Inferior parietal cortex (tissue), 1 donor: ENCODE measurements around the gene TMEM174.

Experiments
- DNase-seq: peaks from one replicate; pipeline ENCODE4 v3.0.0-alpha.2; 2016; ENCODE audit errors: extremely low spot score

TMEM174 gene

DNA sequence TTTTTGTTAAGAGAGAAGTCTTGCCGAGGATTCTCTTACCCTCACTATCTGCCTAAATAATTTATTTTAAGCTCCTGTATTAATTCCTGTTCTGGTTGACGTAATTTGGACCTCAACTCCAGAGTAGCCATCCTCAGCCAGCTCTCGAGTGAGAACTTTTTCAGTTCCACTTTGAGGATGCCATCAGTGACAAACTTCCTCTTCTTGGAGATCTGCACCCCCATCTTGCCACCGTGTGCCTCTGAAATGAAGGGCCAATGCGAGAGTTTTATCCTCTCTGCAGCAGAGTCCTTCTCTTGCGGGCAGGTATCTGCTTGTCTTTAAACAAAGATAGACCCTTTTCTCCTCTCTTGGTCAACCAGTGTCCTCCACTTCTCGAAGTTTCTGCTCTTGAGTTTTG, 19.5 kb upstream of the TMEM174 start:
- no peak for DNase-seq

GRCh38 chr5:73154208-73155006, 18.6 kb upstream of the TMEM174 start:
- no peak for DNase-seq

- no peak for DNase-seq
Observed at GRCh38 chr5:73155271-73156222, 17.4 kb upstream of the TMEM174 start.

DNA sequence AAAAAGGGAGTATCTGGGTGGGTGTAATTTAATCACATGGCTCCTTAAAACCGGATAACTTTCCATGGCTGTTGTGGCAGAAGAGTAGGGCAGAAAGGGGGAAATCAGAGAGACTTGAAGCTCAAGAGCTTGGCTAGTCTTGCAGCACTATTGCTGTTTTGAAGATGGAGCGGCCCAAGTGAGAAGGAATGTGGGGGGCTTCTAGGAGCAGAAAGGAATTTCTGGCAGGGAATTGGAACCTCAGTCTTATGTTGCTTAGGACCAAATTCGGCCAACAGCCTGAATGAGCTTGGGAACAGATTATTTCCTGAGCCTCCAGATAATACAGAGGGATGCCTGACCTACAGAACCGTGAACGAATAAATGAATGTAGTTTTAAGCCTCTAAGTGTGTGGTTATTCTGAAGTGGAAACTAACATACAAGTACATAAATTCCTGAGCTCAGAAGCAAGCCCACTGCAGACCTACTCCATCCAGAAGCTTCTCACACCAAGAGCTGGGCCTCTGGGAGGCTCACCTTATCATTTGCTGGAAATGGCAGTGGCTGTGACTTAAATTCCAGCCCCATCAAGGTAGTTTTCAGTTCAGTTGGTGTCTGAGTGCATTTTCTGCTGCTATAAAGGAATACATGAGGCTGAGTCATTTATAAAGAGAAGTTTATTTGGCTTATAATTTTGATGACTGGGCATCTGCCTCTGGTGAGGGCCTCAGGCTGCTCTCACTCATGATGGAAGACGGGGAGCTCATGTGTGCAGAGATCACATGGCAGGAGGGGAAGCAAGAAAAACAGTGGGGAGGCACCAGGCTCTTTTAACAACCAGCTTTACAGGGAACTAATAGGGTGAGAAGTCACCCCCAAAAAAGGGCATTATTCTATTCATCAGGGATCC, 15.3 kb upstream of the TMEM174 start:
- DNase-seq: no peak

DNA sequence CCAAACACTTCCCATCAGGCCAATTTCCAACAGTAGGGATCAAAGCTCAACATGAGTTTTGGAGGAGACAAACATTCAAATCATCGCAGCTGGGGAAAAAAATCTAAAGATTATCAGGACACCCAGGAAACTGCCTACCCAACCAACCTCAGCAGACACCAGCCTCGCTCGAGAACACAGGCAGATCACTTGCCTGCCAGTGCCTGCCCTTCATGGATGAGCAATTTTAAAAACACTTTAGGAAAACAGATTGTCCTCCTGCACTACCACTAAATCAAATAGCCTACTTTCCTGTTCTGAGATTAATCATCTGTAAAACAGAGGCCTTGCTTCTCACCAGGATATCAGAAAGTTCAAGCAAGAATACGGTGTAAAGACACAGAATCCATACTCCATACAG, 14.7 kb upstream of the TMEM174 start:
- no peak for DNase-seq

DNA sequence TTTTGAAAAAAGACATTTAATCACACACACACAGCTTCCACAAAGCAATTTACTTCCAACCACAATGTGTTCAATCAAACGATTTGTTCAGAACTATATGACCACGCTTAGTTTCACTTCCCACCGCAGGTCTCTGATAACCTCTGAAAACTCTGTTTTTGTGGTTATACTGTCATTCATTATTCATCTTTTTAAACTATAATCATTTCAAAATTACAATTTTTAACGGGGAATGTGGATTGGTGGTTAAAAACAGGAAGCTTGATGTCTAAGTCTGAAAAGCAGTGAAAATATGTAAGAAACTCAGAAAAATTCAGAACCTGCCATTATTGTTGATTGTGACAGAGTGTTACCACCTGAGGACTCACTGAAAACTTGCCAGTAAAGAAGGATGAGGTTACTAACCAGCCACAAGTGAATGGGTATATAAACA, 12.7 kb upstream of the TMEM174 start:
- no peak for DNase-seq

GRCh38 chr5:73170522-73170921, 2.5 kb upstream of the TMEM174 start:
- DNase-seq: peak; percentile 22

DNA sequence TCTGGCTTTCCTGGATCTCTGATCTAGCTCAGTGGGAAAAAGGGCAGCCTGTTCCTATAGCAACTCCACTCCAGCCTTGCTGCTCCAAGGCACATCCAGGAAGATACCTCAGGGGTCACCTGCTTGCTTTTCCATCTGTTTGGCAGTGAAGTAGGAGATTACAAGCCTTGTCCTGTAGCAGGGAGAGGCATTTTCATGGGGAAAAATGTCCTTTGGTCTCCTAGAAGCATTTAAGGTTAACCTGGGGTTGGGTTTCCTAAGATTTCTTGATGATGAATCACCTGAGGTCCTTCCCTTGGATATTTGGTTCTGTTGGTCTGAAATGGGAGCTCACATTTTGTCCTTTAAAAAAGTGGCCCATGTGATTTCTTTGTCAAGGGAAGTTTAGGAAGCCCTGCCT, 1.5 kb upstream of the TMEM174 start:
- no peak for DNase-seq

GRCh38 chr5:73174100-73174815, 1.3 kb downstream of the TMEM174 start:
- DNase-seq: no peak

DNA sequence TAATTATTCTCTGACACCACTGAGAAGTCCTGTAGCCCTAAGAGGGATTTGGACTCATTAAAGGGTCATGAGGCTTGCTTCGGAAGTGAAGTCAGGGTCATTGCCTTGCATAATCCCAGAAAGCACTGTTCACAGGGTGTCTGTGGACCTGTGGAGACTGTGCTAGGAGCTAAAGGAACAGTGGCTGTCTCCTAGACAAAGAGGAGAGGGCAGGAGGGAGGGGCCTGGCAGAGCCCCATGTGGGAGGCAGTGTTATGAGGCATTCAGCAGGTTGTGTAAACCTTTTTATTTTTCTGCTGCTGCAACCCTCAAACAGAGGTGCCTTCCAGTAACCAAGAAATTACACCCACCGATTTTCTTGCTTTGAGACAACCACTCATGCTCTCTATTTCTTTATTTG, 3.3 kb downstream of the TMEM174 start:
- DNase-seq: no peak

GRCh38 chr5:73178265-73178664, 5.3 kb downstream of the TMEM174 start:
- DNase-seq: no peak

DNA sequence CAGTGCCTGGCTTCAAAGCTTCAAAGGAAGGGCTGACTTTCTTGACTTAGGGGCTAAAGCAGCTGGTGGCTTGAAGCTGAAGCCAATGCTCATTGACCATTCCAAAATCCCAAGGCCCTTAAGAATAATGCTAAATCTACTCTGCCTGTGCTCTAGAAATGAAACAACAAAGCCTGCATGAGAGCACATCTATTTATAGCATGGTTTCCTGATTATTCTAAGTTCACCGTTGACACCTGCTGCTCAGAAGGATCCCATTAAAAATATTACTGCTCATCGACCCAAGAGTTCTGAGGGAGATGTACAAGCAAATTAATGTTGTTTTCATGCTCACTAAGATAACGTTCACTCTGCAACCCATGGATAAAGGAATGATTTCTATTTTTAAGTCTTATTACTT, 6.7 kb downstream of the TMEM174 start:
- DNase-seq: no peak

DNA sequence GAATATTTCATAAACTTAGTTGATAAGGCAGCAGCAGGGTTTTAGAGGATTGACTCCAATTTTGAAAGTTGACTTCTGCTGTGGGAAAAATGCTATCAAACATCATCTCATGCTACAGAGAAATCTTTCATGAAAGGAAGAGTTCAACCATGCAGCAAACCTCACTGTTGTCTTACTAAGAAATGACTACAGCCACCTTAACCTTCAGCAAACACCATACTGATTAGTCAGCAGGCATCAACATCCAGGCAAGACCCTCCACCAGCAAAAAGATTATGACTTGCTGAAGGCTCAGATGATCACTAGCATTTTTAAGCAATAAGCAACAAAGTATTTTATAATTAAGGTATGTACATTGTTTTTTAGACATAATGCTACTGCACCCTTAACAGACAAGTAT, 7.6 kb downstream of the TMEM174 start:
- DNase-seq: no peak

DNA sequence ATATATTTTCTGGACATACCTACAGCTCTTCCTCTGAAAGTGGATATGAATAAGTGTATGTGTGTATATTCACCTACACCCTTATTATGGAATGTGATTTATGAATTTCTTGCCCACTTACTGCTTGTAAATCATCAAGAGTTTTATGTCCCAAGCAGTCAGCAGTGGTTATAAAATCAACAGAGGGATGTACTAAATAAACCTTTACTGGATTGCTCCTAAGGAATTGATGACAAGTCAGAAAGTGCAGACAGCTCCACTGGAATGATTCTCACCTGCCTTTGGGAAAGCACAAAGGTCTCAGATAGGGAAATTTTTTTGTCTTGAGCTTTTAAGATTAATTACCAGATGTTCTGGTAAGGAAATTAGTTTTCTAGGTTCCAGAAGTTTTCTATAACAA, 9.3 kb downstream of the TMEM174 start:
- DNase-seq: no peak

DNA sequence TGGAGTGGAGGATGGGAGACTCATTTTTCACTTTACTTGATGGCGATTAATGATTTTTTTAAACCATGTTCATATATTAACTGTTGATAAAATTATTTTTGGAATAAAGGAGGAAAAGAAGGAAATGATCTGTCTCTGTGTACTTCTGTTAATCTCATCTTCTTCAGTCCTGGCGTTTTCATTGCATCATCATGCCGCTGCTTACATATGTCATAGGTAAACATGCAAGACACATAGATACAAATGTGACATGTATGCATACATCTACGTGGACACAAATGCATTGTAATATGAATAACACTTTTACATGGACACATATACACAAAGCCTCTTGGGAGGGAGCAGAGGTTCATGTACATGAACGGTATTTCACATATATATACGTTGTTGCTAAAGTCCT, 10.0 kb downstream of the TMEM174 start:
- DNase-seq: no peak

DNA sequence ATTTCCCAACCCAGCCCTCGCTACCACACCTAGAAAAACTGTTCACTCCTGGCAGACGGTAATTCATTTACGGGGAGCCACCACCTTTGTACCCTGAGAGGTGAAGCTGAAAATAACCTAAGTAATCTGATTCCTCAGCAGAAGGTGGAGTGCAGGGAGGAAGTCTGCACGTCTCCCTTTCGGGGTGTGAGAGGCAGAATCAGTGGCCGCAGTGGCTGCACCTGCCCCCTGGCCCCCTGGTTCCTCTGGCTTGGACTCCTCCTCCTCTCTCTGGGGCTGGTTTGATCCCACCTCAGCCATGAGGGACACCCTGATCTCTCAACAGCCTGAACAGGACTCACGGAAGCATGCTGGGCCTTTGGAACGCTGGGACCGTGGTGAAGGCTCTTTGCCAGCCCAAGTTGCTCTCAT, 10.5 kb downstream of the TMEM174 start:
- no peak for DNase-seq

- DNase-seq: no peak
Observed at GRCh38 chr5:73186976-73187375, 14.0 kb downstream of the TMEM174 start.

- no peak for DNase-seq
Observed at GRCh38 chr5:73188764-73189531, 16.0 kb downstream of the TMEM174 start.

- no peak for DNase-seq
Observed at GRCh38 chr5:73189871-73190376, 16.9 kb downstream of the TMEM174 start.

GRCh38 chr5:73192370-73192769, 19.4 kb downstream of the TMEM174 start:
- no peak for DNase-seq
